Type B pancreatic cell (in vitro differentiated cells): ENCODE results near the gene OMA1. TPM values are rescaled to one million over a fixed set of nuclear protein-coding genes. Genes with fewer than 3 reads are reported as not detected.

Experiments
- DNase-seq: peaks from one replicate; pipeline ENCODE4 v3.0.0; 2021; ENCODE audit warnings: mixed read lengths; ENCODE audit not compliant: unreplicated experiment; ENCODE audit errors: extremely low spot score
- H3K27ac Mint-ChIP-seq: 2 replicates; pipeline ENCODE4 v1.8.0; 2021; ENCODE audit warnings: mild to moderate bottlenecking, mixed read lengths
- H3K27me3 Mint-ChIP-seq: 2 replicates; pipeline ENCODE4 v1.8.0; 2021; ENCODE audit warnings: mixed read lengths
- H3K36me3 Mint-ChIP-seq: 2 replicates; pipeline ENCODE4 v1.8.0; 2021; ENCODE audit warnings: mixed read lengths
- H3K4me1 Mint-ChIP-seq: one replicate; pipeline ENCODE4 v1.8.0; 2021; ENCODE audit warnings: mixed read lengths; ENCODE audit not compliant: unreplicated experiment
- H3K4me3 Mint-ChIP-seq: 2 replicates; pipeline ENCODE4 v1.8.0; 2021; ENCODE audit warnings: mild to moderate bottlenecking, mixed read lengths
- H3K9me3 Mint-ChIP-seq: 2 replicates; pipeline ENCODE4 v1.8.0; 2021; ENCODE audit warnings: mixed read lengths
- CTCF ChIP-seq: fragments of 200-600 bp; sonication (generic); conservative IDR thresholded peaks from 2 replicates; pipeline ENCODE4 v1.5.0; 2021; ENCODE audit warnings: antibody characterized with exemption, mild to moderate bottlenecking
- total RNA-seq: library from RNA; stranded (reverse); gene quantifications from 2 replicates; pipeline ENCODE4 v1.2.1, GENCODE V29; 2021; ENCODE audit warnings: low replicate concordance

OMA1 gene
- total RNA-seq, 1 donor from 2014 or later: 22.4 TPM

DNA sequence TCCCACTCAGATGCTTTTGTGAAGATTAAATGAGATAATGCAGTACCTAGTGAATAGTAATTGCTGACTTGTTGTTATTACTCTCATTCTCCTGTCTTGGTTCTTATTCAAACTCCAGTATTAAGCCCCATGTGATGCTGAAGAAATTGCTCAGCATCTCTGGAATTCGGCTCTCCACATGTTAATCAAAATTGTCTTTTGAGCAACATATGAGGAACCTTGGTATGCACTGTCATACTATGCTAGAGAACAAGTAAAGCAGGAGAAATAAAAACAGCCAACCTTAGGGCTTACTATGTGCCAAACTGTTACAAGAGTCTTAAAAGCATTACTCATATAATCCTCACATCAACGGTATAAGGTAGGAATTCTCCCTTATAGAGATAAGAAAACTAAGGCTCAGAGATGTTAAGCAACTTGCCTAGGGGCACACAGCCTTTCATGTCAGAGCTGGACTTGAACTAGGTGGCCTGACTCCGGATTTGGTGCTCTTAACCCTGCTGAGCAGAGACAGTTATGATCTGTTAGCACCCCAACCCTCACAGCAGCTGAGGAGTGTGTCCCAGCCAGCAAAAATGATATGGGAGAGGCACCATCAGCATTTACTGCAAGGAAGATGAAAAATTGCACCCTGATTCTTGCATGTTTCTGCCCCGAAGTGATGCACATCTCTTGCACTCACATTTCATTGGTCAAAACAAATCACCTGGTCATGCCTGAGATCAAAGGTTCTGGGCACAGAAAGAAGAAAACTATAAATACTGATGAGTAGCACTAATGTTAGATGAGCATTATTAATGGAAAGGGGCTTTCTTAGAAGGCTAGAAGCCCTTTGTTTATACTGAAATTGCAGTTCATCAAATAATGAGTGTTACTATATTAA lies 102.3 kb downstream of the OMA1 start:
- Mint-ChIP-seq H3K4me1 (peaks cover 30% of the 10 kb centered on the region), H3K36me3 (no peaks in the 10 kb centered on the region), H3K4me3 (no peak overlapping the region), H3K9me3 (no peaks in the 10 kb centered on the region), H3K27me3 (no peaks in the 10 kb centered on the region), H3K27ac (no peak overlapping the region)
- TF ChIP-seq CTCF: no peak
- DNase-seq: no peak

DNA sequence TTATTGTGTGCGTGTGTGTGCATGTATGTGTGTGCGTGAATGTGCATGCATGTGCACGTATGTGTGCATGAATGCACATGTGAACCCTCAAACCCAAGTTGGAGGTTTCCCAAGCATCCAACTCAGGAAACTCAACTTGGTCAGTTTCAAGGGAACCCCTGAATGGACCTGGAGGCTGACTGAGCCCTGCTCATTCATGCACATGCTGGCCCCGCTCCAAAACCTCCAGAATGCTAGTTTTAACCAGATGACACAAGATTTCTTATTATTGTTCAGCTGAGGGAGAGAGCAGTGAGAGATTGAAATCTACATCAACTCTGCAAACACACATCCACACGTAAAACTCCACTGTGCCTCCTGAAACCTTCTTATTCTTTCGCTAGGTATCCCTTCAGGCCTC lies 104.4 kb downstream of the OMA1 start:
- Mint-ChIP-seq H3K9me3 (no peaks in the 10 kb centered on the region), H3K36me3 (no peaks in the 10 kb centered on the region), H3K4me1 (peaks cover 18% of the 10 kb centered on the region), H3K27me3 (no peaks in the 10 kb centered on the region), H3K27ac (no peak overlapping the region), H3K4me3 (no peak overlapping the region)
- DNase-seq: no peak
- no peak for TF ChIP-seq CTCF

- no peak overlapping the region for H3K4me3 Mint-ChIP-seq
- H3K27me3 Mint-ChIP-seq: no peaks in the 10 kb centered on the region
- no peaks in the 10 kb centered on the region for H3K36me3 Mint-ChIP-seq
- peaks cover 15% of the 10 kb centered on the region for H3K4me1 Mint-ChIP-seq
- no peak for TF ChIP-seq CTCF
- no peaks in the 10 kb centered on the region for H3K9me3 Mint-ChIP-seq
- no peak overlapping the region for H3K27ac Mint-ChIP-seq
- no peak for DNase-seq
Observed at GRCh38 chr1:58441699-58442098, 104.8 kb downstream of the OMA1 start.

GRCh38 chr1:58440696-58441095 lies 105.8 kb downstream of the OMA1 start:
- no peak for DNase-seq
- TF ChIP-seq CTCF: no peak
- Mint-ChIP-seq H3K9me3 (no peaks in the 10 kb centered on the region), H3K27ac (no peak overlapping the region), H3K4me3 (no peak overlapping the region), H3K4me1 (peaks cover 12% of the 10 kb centered on the region), H3K36me3 (no peaks in the 10 kb centered on the region), H3K27me3 (no peaks in the 10 kb centered on the region)

- Mint-ChIP-seq H3K9me3 (no peaks in the 10 kb centered on the region), H3K4me3 (no peak overlapping the region), H3K4me1 (peaks cover 12% of the 10 kb centered on the region), H3K27ac (no peak overlapping the region), H3K36me3 (no peaks in the 10 kb centered on the region), H3K27me3 (no peaks in the 10 kb centered on the region)
- no peak for TF ChIP-seq CTCF
- DNase-seq: no peak
Observed at GRCh38 chr1:58439946-58440345, 106.6 kb downstream of the OMA1 start.
